T-cell (primary cell): ENCODE results near the gene SORCS1. TPM values are rescaled to one million over a fixed set of nuclear protein-coding genes. Genes with fewer than 3 reads are reported as not detected.

Experiments
- ATAC-seq, 4 experiments: fragments of 200-7000 bp in 3 of 4; fragments of 150-1000 bp in 1 of 4; cut with Tn5 transposase; replicated peaks in 1 of 4; 1 replicate in 3 of 4; 2 replicates in 1 of 4; pipeline ENCODE4 v1.10.0; 2021; ENCODE audit warnings: moderate library complexity in 3 of 4, mild to moderate bottlenecking in 2 of 4, moderate number of reproducible peaks in 1 of 4
- CTCF ChIA-PET, 2 donors: fragments of 300-600 bp; sonication (Branson Sonifier 250); formaldehyde crosslinking; loops; one replicate each; lab custom pipeline; 2022; ENCODE audit warnings: antibody characterized with exemption in 2 of 2; lab: Charles Lee
- POLR2A ChIA-PET, 2 donors: fragments of 300-600 bp; sonication (Branson Sonifier 250); formaldehyde crosslinking; loops; one replicate each; lab custom pipeline; 2022; ENCODE audit warnings: antibody characterized with exemption in 2 of 2; lab: Charles Lee
- DNase-seq, 35 experiments: peaks; one replicate each; pipeline versions ENCODE4 v3.0.0 to v3.0.0-alpha.2; 2013 to 2023
- H3K27ac ChIP-seq: one replicate; pipeline ENCODE4 v1.5.1; 2013; ENCODE audit warnings: low read length
- H3K27me3 ChIP-seq, 2 experiments: replicated peaks in 1 of 2; 1 replicate in 1 of 2; 2 replicates in 1 of 2; pipeline versions ENCODE4 v1.6.1 to v1.7.0; 2013; ENCODE audit warnings: low read length in 1 of 2, mixed read lengths in 1 of 2; ENCODE audit not compliant: control insufficient read depth in 2 of 2, insufficient read depth in 2 of 2; ENCODE audit errors: extremely low read depth in 1 of 2
- H3K36me3 ChIP-seq, 2 donors: 1 replicate in 1 of 2; 2 replicates in 1 of 2; pipeline versions ENCODE4 v1.6.1 to v1.7.0; 2013; ENCODE audit warnings: low read length in 1 of 2; ENCODE audit not compliant: control insufficient read depth in 2 of 2, insufficient read depth in 1 of 2; ENCODE audit errors: extremely low read depth in 1 of 2
- H3K4me1 ChIP-seq, 2 experiments: 1 replicate in 1 of 2; 2 replicates in 1 of 2; pipeline versions ENCODE4 v1.6.1 to v1.7.0; 2013; ENCODE audit warnings: low read length in 2 of 2, mixed read lengths in 1 of 2; ENCODE audit not compliant: insufficient read depth in 2 of 2, control insufficient read depth in 1 of 2; ENCODE audit errors: extremely low read depth in 1 of 2
- H3K4me3 ChIP-seq, 2 donors: 1 replicate in 1 of 2; 2 replicates in 1 of 2; pipeline versions ENCODE4 v1.5.1 to v1.7.0; 2013; ENCODE audit warnings: mild to moderate bottlenecking in 2 of 2, low read length in 1 of 2, moderate library complexity in 1 of 2; ENCODE audit not compliant: control insufficient read depth in 1 of 2; ENCODE audit errors: extremely low read depth in 1 of 2
- H3K9me3 ChIP-seq: 2 replicates; pipeline ENCODE4 v1.7.0; 2013
- H3K27ac Mint-ChIP-seq, 2 donors: one replicate each; pipeline ENCODE4 v1.8.0; 2020 to 2021; ENCODE audit warnings: mild to moderate bottlenecking in 2 of 2, mixed read lengths in 2 of 2
- H3K27me3 Mint-ChIP-seq, 2 donors: one replicate each; pipeline ENCODE4 v1.8.0; 2021 to 2022; ENCODE audit warnings: mixed read lengths in 2 of 2
- H3K36me3 Mint-ChIP-seq: one replicate; pipeline ENCODE4 v1.8.0; 2021; ENCODE audit warnings: mixed read lengths
- H3K4me1 Mint-ChIP-seq, 3 donors: one replicate each; pipeline ENCODE4 v1.8.0; 2020 to 2022; ENCODE audit warnings: mixed read lengths in 3 of 3, mild to moderate bottlenecking in 1 of 3
- H3K4me3 Mint-ChIP-seq, 3 donors: one replicate each; pipeline ENCODE4 v1.8.0; 2020 to 2022; ENCODE audit warnings: mild to moderate bottlenecking in 3 of 3, mixed read lengths in 3 of 3, moderate library complexity in 3 of 3
- H3K9me3 Mint-ChIP-seq, 3 donors: one replicate each; pipeline ENCODE4 v1.8.0; 2020 to 2022; ENCODE audit warnings: mixed read lengths in 3 of 3
- WGBS: methylation state at CpG from one replicate; pipeline ENCODE4 v1.1.5; 2013; ENCODE audit warnings: missing lambda C conversion rate; ENCODE audit not compliant: insufficient coverage; 5-methylcytosine and 5-hydroxymethylcytosine counted together
- total RNA-seq, 35 experiments: library from RNA in 6 of 35; stranded (reverse) in 6 of 35; fragments of 120-200 nt in 1 of 35; gene quantifications; one replicate each; pipeline versions ENCODE4 v1.2.1 to v1.2.4 and lab custom pipeline; 2013 to 2026

SORCS1 gene
- total RNA-seq, 5 donors from 2014 or later (not counting 1 experiment from before 2014, with no cell fraction given) = not detected

DNA sequence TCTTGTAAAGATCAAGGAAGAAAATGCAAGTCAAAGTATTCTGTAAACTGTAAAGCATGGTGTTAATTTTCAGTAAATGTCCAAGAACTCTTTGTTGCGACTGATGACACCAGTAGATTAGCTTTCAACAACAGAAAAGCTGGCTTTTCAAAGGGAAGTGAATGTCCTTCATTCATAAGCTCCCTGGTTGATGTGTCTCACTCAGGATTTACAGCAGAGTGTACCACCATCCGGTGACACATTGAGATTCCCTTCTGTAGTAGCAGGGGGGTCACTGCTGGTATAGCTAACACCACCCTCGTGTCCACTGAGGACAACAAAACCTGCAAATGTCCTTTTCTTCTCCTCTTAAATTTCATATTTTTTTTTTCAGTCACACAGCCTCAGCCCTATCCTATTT is 253.4 kb downstream of the SORCS1 start:
- ChIA-PET CTCF (no interaction called here), POLR2A (no interaction called here)
- Mint-ChIP-seq H3K27me3 (no peaks in the 10 kb centered on the region), H3K4me1 (no peaks in the 10 kb centered on the region), H3K4me3 (no peak overlapping the region), H3K27ac (no peak overlapping the region), H3K9me3 (peaks cover 0 to 17% (median 7%) of the 10 kb centered on the region in 3 donors), H3K36me3 (no peaks in the 10 kb centered on the region)
- WGBS = 90% methylated on average over 2 of the region's 3 CpGs
- H3K4me3 ChIP-seq = no peak overlapping the region
- no peaks in the 10 kb centered on the region for H3K36me3 ChIP-seq
- no peak overlapping the region for H3K27ac ChIP-seq
- DNase-seq = no peak
- no peaks in the 10 kb centered on the region for H3K27me3 ChIP-seq
- no peak for ATAC-seq
- H3K4me1 ChIP-seq = no peaks in the 10 kb centered on the region
- H3K9me3 ChIP-seq = no peaks in the 10 kb centered on the region

DNA sequence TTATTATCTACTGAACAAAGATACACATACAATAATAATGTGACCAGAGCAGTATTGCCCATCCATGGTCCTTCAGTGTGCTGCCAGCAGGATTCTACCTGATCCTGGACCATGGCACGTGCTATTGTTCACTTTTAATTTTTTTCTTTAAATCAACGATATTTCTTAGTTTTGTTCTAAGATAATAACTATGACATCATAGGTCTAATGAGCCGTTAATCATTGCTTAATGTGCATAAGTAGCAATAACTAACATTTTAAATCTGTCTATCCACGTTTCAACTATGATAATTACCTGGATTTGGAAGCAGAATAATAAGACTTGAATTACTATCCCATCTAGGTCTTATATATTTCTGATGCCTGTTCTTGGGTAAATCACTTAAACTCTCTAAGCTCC is 253.8 kb downstream of the SORCS1 start:
- no peaks in the 10 kb centered on the region for H3K4me1 ChIP-seq
- no peak overlapping the region for H3K4me3 ChIP-seq
- Mint-ChIP-seq H3K36me3 (no peaks in the 10 kb centered on the region), H3K4me1 (no peaks in the 10 kb centered on the region), H3K9me3 (peaks cover 0 to 17% (median 7%) of the 10 kb centered on the region in 3 donors), H3K27ac (no peak overlapping the region), H3K27me3 (no peaks in the 10 kb centered on the region), H3K4me3 (no peak overlapping the region)
- H3K9me3 ChIP-seq = no peaks in the 10 kb centered on the region
- POLR2A ChIA-PET = no interaction called here
- no peak overlapping the region for H3K27ac ChIP-seq
- no peaks in the 10 kb centered on the region for H3K27me3 ChIP-seq
- no peak for ATAC-seq
- H3K36me3 ChIP-seq = no peaks in the 10 kb centered on the region
- CTCF ChIA-PET = no interaction called here
- DNase-seq = no peak
- no CpG with 5 or more reads among the region's 4 CpGs for WGBS

DNA sequence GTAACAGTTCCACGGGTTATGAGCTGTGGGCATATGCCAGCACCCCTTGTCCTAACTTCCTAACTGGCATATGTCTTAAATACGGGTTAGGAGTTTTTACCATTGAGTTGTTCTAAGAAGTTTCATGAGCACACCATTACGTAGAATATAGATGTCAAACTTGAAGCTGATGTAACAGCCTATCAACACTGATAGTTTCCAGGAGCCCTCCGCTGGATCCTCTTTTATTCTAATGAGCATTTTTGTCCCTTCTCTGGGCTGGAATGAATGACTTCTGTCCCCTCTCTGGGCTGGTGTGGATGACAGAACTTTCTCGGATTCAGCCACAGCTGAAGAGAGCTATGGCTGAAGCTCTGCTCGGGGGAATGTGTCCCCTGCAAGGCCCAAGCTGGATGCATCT is 256.3 kb downstream of the SORCS1 start:
- no peak for DNase-seq
- Histone ChIP-seq H3K9me3 (no peaks in the 10 kb centered on the region), H3K27me3 (no peaks in the 10 kb centered on the region), H3K27ac (no peak overlapping the region), H3K36me3 (no peaks in the 10 kb centered on the region), H3K4me1 (no peaks in the 10 kb centered on the region), H3K4me3 (no peak overlapping the region)
- no peaks in the 10 kb centered on the region for H3K27me3 Mint-ChIP-seq
- no peaks in the 10 kb centered on the region for H3K36me3 Mint-ChIP-seq
- H3K4me3 Mint-ChIP-seq = no peak overlapping the region
- H3K4me1 Mint-ChIP-seq = no peaks in the 10 kb centered on the region
- no peak for ATAC-seq
- POLR2A ChIA-PET = no interaction called here
- no peak overlapping the region for H3K27ac Mint-ChIP-seq
- CTCF ChIA-PET = no interaction called here
- H3K9me3 Mint-ChIP-seq = peaks cover 0 to 11% (median 3%) of the 10 kb centered on the region in 3 donors
- no CpG with 5 or more reads among the region's 6 CpGs for WGBS

DNA sequence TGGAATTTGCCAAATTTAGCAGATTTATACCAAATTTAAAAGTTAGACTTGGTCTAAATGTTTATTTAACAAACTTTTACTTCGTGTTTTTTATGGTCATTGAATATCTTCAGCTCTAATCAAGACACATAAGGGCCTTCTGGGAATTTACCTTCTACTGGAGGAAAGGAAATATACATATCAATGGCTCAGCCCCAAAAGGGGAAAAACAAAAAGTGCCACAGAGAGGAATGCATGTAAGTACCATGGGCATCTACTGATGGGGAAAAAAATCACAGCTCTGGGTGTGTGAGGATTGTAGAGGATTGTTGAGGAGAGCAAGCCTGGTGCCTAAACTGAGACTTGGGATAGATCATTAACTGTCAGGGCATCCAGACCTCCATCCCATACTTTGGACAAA is 260.3 kb downstream of the SORCS1 start:
- DNase-seq (no peak), ATAC-seq (no peak)
- CTCF ChIA-PET = no interaction called here
- no peaks in the 10 kb centered on the region for H3K27me3 ChIP-seq
- no peaks in the 10 kb centered on the region for H3K4me1 Mint-ChIP-seq
- no peak overlapping the region for H3K4me3 ChIP-seq
- no peak overlapping the region for H3K27ac ChIP-seq
- H3K4me1 ChIP-seq = no peaks in the 10 kb centered on the region
- no CpG with 5 or more reads among the region's 1 CpG for WGBS
- no peaks in the 10 kb centered on the region for H3K27me3 Mint-ChIP-seq
- no peak overlapping the region for H3K4me3 Mint-ChIP-seq
- POLR2A ChIA-PET = interaction anchor here in 1 of 2 donors (0.7 kb wide), 1 partner anchor 635 kb away, joined by 3 read pairs; no protein-coding TSS in a partner anchor
- no peak overlapping the region for H3K27ac Mint-ChIP-seq
- no peaks in the 10 kb centered on the region for H3K36me3 ChIP-seq
- H3K9me3 ChIP-seq = no peaks in the 10 kb centered on the region
- H3K9me3 Mint-ChIP-seq = peaks cover 0 to 24% (median 0%) of the 10 kb centered on the region in 3 donors
- H3K36me3 Mint-ChIP-seq = no peaks in the 10 kb centered on the region

DNA sequence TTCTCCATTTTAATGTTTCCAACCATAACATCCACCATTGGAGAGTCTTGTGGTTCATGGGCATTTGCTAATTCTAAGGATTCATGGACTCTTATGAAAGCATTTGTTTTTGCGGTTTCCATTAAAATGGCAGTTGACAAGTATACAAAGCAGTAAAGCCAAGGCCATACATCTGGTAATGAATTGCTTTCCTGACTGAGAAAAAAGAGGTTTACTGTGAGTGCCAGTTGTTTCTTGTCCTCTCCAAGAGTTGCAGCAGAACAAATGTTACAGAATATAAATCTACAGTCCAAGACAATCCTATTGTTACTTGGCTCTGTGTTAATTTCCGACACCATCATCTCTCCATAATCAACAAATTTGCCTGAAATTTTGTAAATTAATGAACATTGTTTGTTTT is 261.3 kb downstream of the SORCS1 start:
- 100% methylated on average over 1 of the region's 2 CpGs for WGBS

DNA sequence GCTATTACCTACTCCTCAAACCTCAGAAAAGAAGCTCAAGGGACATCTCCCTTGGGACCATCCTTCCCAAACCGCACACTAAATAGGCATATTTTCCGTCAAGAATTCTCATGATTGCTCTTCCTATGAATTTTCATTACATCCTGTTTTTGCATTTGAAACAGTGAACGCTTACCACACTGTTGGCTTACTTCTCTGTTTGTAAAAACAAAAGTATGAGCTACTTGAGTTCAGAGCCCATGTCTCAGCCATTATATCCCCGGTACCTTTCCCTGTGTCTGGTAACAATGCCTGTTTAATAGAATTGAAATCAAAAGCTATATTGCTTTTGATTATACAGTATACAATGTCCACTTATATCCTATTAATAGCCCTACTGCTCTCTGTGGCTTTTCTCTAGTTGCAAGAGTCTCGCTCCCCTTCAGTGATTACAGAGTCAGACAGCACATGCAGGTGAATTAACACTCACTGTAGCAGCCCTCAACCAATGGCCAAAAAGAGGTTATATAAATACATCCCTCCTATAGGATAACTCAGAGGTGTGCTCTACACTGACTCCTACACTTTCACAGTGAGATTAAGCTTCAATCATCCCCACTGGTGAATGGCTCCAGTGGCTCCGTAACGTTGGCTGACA is 264.4 kb downstream of the SORCS1 start:
- Histone ChIP-seq H3K27ac (no peak overlapping the region), H3K36me3 (no peaks in the 10 kb centered on the region), H3K9me3 (no peaks in the 10 kb centered on the region), H3K27me3 (no peaks in the 10 kb centered on the region), H3K4me1 (no peaks in the 10 kb centered on the region), H3K4me3 (no peak overlapping the region)
- Mint-ChIP-seq H3K9me3 (peaks cover 0 to 14% (median 3%) of the 10 kb centered on the region in 3 donors), H3K27ac (no peak overlapping the region), H3K36me3 (no peaks in the 10 kb centered on the region), H3K4me1 (no peaks in the 10 kb centered on the region), H3K4me3 (no peak overlapping the region), H3K27me3 (no peaks in the 10 kb centered on the region)
- CTCF ChIA-PET = no interaction called here
- ATAC-seq (no peak), DNase-seq (no peak)
- WGBS = 68% methylated on average over 4 of the region's 7 CpGs
- POLR2A ChIA-PET = interaction anchor here in 1 of 2 donors (0.7 kb wide), 1 partner anchor 1658 kb away, joined by 3 read pairs; no protein-coding TSS in a partner anchor

More for the DNA sequence above, 261.3 kb downstream of the SORCS1 start:
- DNase-seq (no peak), ATAC-seq (no peak)
- Histone ChIP-seq H3K27ac (no peak overlapping the region), H3K27me3 (no peaks in the 10 kb centered on the region), H3K9me3 (no peaks in the 10 kb centered on the region), H3K4me3 (no peak overlapping the region), H3K36me3 (no peaks in the 10 kb centered on the region), H3K4me1 (no peaks in the 10 kb centered on the region)
- Mint-ChIP-seq H3K36me3 (no peaks in the 10 kb centered on the region), H3K9me3 (peaks cover 0 to 20% (median 3%) of the 10 kb centered on the region in 3 donors), H3K27me3 (no peaks in the 10 kb centered on the region), H3K4me1 (no peaks in the 10 kb centered on the region), H3K27ac (no peak overlapping the region), H3K4me3 (no peak overlapping the region)
- CTCF ChIA-PET = no interaction called here
- POLR2A ChIA-PET = no interaction called here
